ENCODE data around the gene OR9Q2. TPM values are rescaled to one million over a fixed set of nuclear protein-coding genes. Genes with fewer than 3 reads are reported as not detected.

OR9Q2 gene
- total and polyA plus RNA-seq, 2 of the 13 experiments (the other 11 are each of a cell fraction or from before 2014, with no cell fraction given), result not detected

- no peak; the same call in 1 of the 2 replicates for TF ChIP-seq ZNF775 (CRISPR knock-in tag; IDR thresholded peaks at IDR 0.05; ENCODE audit: borderline replicate concordance)
- TF ChIP-seq MLX (CRISPR knock-in tag; IDR thresholded peaks at IDR 0.05), result peak; percentile 32; the same call in 1 of the 2 replicates
- no peak for TF ChIP-seq SNAPC4 (CRISPR knock-in tag; IDR thresholded peaks at IDR 0.05)
- peak; percentile 23; the same call in 1 of the 2 replicates for TF ChIP-seq KDM3A (CRISPR knock-in tag; IDR thresholded peaks at IDR 0.05; ENCODE audit: low read depth)
- 0 out of 2 replicates have a peak, but pooled peaks have one; percentile 39 for TF ChIP-seq ZNF761 (CRISPR knock-in tag; conservative IDR thresholded peaks at IDR 0.05)
These were observed 23.3 kb upstream of the OR9Q2 start (continued) for GRCh38 chr11:58165504-58166106.

- no peaks in the 10 kb centered on the region for H4K20me1 ChIP-seq (ENCODE audit: insufficient read depth, low read length)
- POLR2A ChIA-PET, result no interaction called here
- FAIRE-seq (no peak), ATAC-seq (no peak), DNase-seq (ENCODE audit: low spot score) (no peak)
- no peak overlapping the region for H3K27ac ChIP-seq (ENCODE audit: extremely low read length, insufficient read depth, low read length)
- intact Hi-C loops (cut with micrococcal nuclease; ENCODE audit: unreplicated experiment) (no loop called here), in situ Hi-C loops (cut with HindIII; ENCODE audit: extremely low pct_ligation_motif_present, low pct_unique_long_range_greater_than_20kb) (no loop called here)
- no peaks in the 10 kb centered on the region for H3K27me3 ChIP-seq (ENCODE audit: control insufficient read depth in 1 of 2, insufficient read depth in 2 of 2, low read length in 2 of 2)
- peaks cover 14% of the 10 kb centered on the region; the same call in 1 of the 2 replicates for H3K4me1 ChIP-seq (ENCODE audit: insufficient read depth, low read length)
- H3K36me3 ChIP-seq (replicated peaks in 1 of 2; ENCODE audit: control insufficient read depth in 1 of 2, insufficient read depth in 2 of 2, low read length in 2 of 2), result no peaks in the 10 kb centered on the region
- no peak overlapping the region for H3K4me2 ChIP-seq (ENCODE audit: low read depth, low read length)
- CTCF ChIA-PET (ENCODE audit: low intra/inter-chr PET ratio, low total read pairs), result no interaction called here
- no peak overlapping the region for H2AFZ ChIP-seq (ENCODE audit: low read length)
- WGBS (ENCODE audit: low lambda C conversion rate), result 28% methylated on average over 5 of the region's 5 CpGs
- no TSS peak for BruUV-seq (replicated peaks)
- no peaks in the 10 kb centered on the region for H3K79me2 ChIP-seq (ENCODE audit: insufficient read depth, low read length)
- no peak overlapping the region for H3K4me3 ChIP-seq (replicated peaks in 1 of 3; ENCODE audit: insufficient read depth in 1 of 3, low read depth in 2 of 3, low read length in 3 of 3)
- H3K9me3 ChIP-seq (ENCODE audit: low read length), result no peaks in the 10 kb centered on the region
- H3K9ac ChIP-seq (ENCODE audit: insufficient read depth, low read depth, low read length), result no peak overlapping the region
- no peak for TF ChIP-seq ZNF101 (CRISPR knock-in tag; IDR thresholded peaks at IDR 0.05; ENCODE audit: borderline replicate concordance, low read depth)
- TF ChIP-seq MAFF (IDR thresholded peaks at IDR 0.05; ENCODE audit: low read depth, low read length), result peak; percentile 65; the same call in 1 of the 2 replicates
- peak; percentile 66 to 75 for TF ChIP-seq MAFK (conservative IDR thresholded peaks at IDR 0.05 in 1 of 2, IDR thresholded peaks at IDR 0.05 in 1 of 2; ENCODE audit: low read length in 2 of 2)
- no peak for TF ChIP-seq MAX (IDR thresholded peaks at IDR 0.05)
- no peak for TF ChIP-seq SYNCRIP (IDR thresholded peaks at IDR 0.05; ENCODE audit: insufficient read depth, low read depth, low read length)
- TF ChIP-seq ZSCAN25 (CRISPR knock-in tag; IDR thresholded peaks at IDR 0.05), result no peak
- TF ChIP-seq DZIP1 (CRISPR knock-in tag; IDR thresholded peaks at IDR 0.05), result no peak
- TF ChIP-seq STAG1 (CRISPR knock-in tag; IDR thresholded peaks at IDR 0.05), result no peak
These were observed 11.3 kb upstream of the OR9Q2 start for GRCh38 chr11:58177409-58178054.

Measured in HepG2 (cell line).